ENCODE data around the gene NADK2. TPM values are rescaled to one million over a fixed set of nuclear protein-coding genes. Genes with fewer than 3 reads are reported as not detected.

NADK2 gene
- total and polyA plus RNA-seq, 9 of the 15 experiments (the other 6 are each of a cell fraction or from before 2014, with no cell fraction given), result 10.6 to 41.0 (median 24.0) TPM

- intact Hi-C loops (cut with micrococcal nuclease) (no loop called here), in situ Hi-C loops (cut with MboI) (no loop called here)
- no peak overlapping the region for H2AFZ ChIP-seq (ENCODE audit: low read depth, low read length)
- no peak overlapping the region for H3K4me3 ChIP-seq
- H3K4me2 ChIP-seq (ENCODE audit: insufficient read depth, low read length), result no peak overlapping the region
- H3K9ac ChIP-seq (ENCODE audit: insufficient read depth in 1 of 2, low read depth in 2 of 2, low read length in 2 of 2), result no peak overlapping the region
- CTCF ChIA-PET (ENCODE audit: low intra/inter-chr PET ratio), result no interaction called here
- H3K79me2 ChIP-seq (ENCODE audit: control insufficient read depth, insufficient read depth, low read length), result no peaks in the 10 kb centered on the region
- no peaks in the 10 kb centered on the region for H3K27me3 ChIP-seq (ENCODE audit: control insufficient read depth in 2 of 2, insufficient read depth in 2 of 2, low read length in 2 of 2)
- no TSS peak for BruUV-seq (replicated peaks)
- no peaks in the 10 kb centered on the region for H3K9me3 ChIP-seq (replicated peaks; ENCODE audit: control insufficient read depth, insufficient read depth, low read depth, low read length)
- TF ChIP-seq CREB3L1 (IDR thresholded peaks at IDR 0.05; ENCODE audit: borderline replicate concordance, low read depth) (no peak), NFIC (IDR thresholded peaks at IDR 0.05) (peak; percentile 75), RAD21 (CRISPR knock-in tag; conservative IDR thresholded peaks at IDR 0.05 in 1 of 2, IDR thresholded peaks at IDR 0.05 in 1 of 2) (no peak), ARNT (IDR thresholded peaks at IDR 0.05) (no peak)
- TF ChIP-seq, protein P1, sequence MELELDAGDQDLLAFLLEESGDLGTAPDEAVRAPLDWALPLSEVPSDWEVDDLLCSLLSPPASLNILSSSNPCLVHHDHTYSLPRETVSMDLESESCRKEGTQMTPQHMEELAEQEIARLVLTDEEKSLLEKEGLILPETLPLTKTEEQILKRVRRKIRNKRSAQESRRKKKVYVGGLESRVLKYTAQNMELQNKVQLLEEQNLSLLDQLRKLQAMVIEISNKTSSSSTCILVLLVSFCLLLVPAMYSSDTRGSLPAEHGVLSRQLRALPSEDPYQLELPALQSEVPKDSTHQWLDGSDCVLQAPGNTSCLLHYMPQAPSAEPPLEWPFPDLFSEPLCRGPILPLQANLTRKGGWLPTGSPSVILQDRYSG (tag; conservative IDR thresholded peaks at IDR 0.05; ENCODE audit: low read depth), result no peak
- TF ChIP-seq, protein P2, sequence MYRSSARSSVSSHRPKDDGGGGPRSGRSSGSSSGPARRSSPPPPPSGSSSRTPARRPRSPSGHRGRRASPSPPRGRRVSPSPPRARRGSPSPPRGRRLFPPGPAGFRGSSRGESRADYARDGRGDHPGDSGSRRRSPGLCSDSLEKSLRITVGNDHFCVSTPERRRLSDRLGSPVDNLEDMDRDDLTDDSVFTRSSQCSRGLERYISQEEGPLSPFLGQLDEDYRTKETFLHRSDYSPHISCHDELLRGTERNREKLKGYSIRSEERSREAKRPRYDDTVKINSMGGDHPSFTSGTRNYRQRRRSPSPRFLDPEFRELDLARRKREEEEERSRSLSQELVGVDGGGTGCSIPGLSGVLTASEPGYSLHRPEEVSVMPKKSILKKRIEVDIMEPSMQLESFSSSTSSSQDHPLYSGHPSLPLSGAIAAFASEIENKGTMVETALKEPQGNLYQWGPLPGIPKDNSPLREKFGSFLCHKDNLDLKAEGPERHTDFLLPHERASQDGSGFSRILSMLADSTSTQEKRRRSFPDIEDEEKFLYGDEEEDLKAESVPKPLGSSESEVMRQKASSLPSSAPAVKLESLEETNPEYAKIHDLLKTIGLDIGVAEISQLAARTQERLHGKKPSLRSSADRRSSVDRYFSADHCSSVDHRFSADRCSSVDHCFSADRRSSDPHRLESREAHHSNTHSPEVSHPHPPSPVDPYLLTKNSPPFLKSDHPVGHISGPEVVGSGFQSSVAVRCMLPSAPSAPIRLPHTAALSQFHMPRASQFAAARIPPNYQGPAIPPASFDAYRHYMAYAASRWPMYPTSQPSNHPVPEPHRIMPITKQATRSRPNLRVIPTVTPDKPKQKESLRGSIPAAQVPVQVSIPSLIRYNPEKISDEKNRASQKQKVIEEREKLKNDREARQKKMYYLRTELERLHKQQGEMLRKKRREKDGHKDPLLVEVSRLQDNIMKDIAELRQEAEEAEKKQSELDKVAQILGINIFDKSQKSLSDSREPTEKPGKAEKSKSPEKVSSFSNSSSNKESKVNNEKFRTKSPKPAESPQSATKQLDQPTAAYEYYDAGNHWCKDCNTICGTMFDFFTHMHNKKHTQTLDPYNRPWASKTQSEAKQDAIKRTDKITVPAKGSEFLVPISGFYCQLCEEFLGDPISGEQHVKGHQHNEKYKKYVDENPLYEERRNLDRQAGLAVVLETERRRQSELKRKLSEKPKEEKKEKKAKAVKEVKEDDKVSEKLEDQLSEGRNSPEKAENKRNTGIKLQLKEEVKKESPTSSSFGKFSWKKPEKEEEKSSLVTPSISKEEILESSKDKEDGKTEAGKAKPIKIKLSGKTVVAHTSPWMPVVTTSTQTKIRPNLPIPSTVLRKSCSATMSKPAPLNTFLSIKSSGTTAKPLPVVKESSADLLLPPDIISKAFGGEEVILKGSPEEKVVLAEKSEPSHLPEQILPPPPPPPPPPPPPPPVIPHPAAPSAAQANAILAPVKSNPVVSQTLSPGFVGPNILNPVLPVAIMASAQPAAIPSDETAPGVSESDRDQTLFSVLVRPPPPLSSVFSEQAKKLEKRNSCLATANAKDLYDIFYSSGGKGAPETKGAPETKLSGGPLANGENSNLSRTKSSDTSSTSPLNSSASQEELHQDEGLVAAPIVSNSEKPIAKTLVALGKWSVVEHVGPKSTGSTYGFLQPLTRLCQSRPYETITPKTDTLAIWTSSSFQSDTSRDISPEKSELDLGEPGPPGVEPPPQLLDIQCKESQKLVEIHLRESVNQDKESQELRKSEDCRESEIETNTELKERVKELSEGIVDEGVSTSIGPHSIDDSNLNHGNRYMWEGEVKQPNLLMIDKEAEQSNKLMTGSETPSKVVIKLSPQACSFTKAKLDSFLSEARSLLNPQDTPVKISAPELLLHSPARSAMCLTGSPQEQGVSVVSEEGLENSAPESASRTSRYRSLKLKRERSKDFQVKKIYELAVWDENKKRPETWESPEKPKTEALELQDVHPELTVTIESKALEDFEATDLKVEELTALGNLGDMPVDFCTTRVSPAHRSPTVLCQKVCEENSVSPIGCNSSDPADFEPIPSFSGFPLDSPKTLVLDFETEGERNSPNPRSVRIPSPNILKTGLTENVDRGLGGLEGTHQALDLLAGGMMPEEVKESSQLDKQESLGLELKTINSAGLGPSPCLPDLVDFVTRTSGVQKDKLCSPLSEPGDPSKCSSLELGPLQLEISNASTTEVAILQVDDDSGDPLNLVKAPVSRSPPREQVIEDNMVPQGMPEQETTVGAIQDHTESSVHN (IDR thresholded peaks at IDR 0.05; ENCODE audit: borderline replicate concordance in 1 of 2, low read depth in 1 of 2), result no peak
- no peak for FAIRE-seq
- no peaks in the 10 kb centered on the region for H3K4me1 ChIP-seq (replicated peaks in 1 of 2; ENCODE audit: control insufficient read depth in 2 of 2, insufficient read depth in 2 of 2, low read length in 2 of 2)
- H3K9me1 ChIP-seq (ENCODE audit: control insufficient read depth, insufficient read depth, low read length), result no peaks in the 10 kb centered on the region
- 84% methylated on average over 2 of the region's 2 CpGs for WGBS (ENCODE audit: insufficient coverage, low coverage, missing lambda C conversion rate)
- no peak for ATAC-seq
- H4K20me1 ChIP-seq (replicated peaks; ENCODE audit: control insufficient read depth, insufficient read depth, low read length), result no peaks in the 10 kb centered on the region
- no peak for DNase-seq (ENCODE audit: extremely low read depth in 1 of 4, low spot score in 3 of 4)
- H3K36me3 ChIP-seq (ENCODE audit: control insufficient read depth, insufficient read depth, low read length), result peaks cover 64% of the 10 kb centered on the region
- H3K27ac ChIP-seq (ENCODE audit: extremely low read depth, low read depth, low read length), result no peak overlapping the region
- POLR2A ChIA-PET, result interaction anchor here (1.2 kb wide), 1 partner anchor 29 kb away, joined by 3 read pairs; the partner anchor contains the start of gene SKP2
Observed at GRCh38 chr5:36181774-36182173, 60.0 kb downstream of the NADK2 start.

All from K562 (cell line).